Kidney (tissue), 14 donors: ENCODE measurements around the gene NDUFAF8. TPM values are rescaled to one million over a fixed set of nuclear protein-coding genes. Genes with fewer than 3 reads are reported as not detected.
A peak's percentile ranks its signal among the peaks of the same experiment; 100 is the strongest.

ENCODE experiments used
- DNase-seq, 5 donors: peaks; one replicate each; pipeline ENCODE4 v3.0.0-alpha.2; 2013 to 2020
- FAIRE-seq: peaks from 2 replicates; lab custom pipeline; 2012; peaks lifted over from hg19 to GRCh38; lab: Jason Lieb, UNC
- H3K27ac ChIP-seq, 2 donors: one replicate each; pipeline ENCODE4 v1.7.0; 2013; ENCODE audit warnings: low read depth in 2 of 2, low read length in 2 of 2, inconsistent platforms in 1 of 2
- H3K27me3 ChIP-seq: one replicate; pipeline ENCODE4 v1.7.1; 2013; ENCODE audit warnings: low read length, inconsistent platforms; ENCODE audit not compliant: control insufficient read depth, insufficient read depth
- H3K36me3 ChIP-seq, 3 donors: one replicate each; pipeline versions ENCODE4 v1.7.0 to v1.7.1; 2013; ENCODE audit warnings: low read length in 3 of 3, control low read depth in 1 of 3, inconsistent platforms in 1 of 3; ENCODE audit not compliant: insufficient read depth in 3 of 3, control insufficient read depth in 2 of 3
- H3K4me1 ChIP-seq, 3 donors: one replicate each; pipeline versions ENCODE4 v1.7.0 to v1.7.1; 2013; ENCODE audit warnings: low read length in 3 of 3, inconsistent platforms in 1 of 3, low read depth in 1 of 3; ENCODE audit not compliant: control insufficient read depth in 2 of 3, insufficient read depth in 2 of 3
- H3K4me3 ChIP-seq, 3 donors: one replicate each; pipeline versions ENCODE4 v1.7.0 to v1.8.1; 2013; ENCODE audit warnings: low read length in 3 of 3, control low read depth in 1 of 3, inconsistent platforms in 1 of 3
- H3K9ac ChIP-seq, 3 donors: one replicate each; pipeline versions ENCODE4 v1.7.0 to v1.7.1; 2013; ENCODE audit warnings: low read length in 3 of 3, control low read depth in 1 of 3, inconsistent platforms in 1 of 3
- H3K9me3 ChIP-seq, 3 donors: one replicate each; pipeline versions ENCODE4 v1.7.0 to v1.7.1; 2013; ENCODE audit warnings: low read length in 3 of 3, control low read depth in 1 of 3, inconsistent platforms in 1 of 3; ENCODE audit not compliant: control insufficient read depth in 2 of 3, insufficient read depth in 1 of 3
- CTCF ChIP-seq: IDR thresholded peaks from 3 replicates; pipeline ENCODE4 v1.5.1; 2012; ENCODE audit warnings: mild to moderate bottlenecking, moderate library complexity, borderline replicate concordance; ENCODE audit not compliant: insufficient read depth; ENCODE audit errors: extremely low read depth
- intact Hi-C: fragments of 100-400 bp; cut with DNase I; formaldehyde crosslinking; loops from one replicate; pipeline ENCODE4 v1.11.1; 2022
- polyA plus RNA-seq: library from polyadenylated mRNA; stranded (reverse); fragments of 350-450 nt; fragmentation: Illumina TruSeq; extraction: RNeasy Lipid Tissue Mini Kit (QIAGEN cat#74804); gene quantifications from one replicate; pipeline ENCODE4 v1.2.3, GENCODE V29; 2014; ENCODE audit warnings: low read depth, low replicate concordance; ENCODE audit not compliant: insufficient read depth
- total RNA-seq: library from RNA; stranded (reverse); fragmentation: NEBNext Ultra II Directional; extraction: Animal tissue kit (Norgen Biotek cat#: 25700); gene quantifications from one replicate; pipeline ENCODE4 v1.2.1, GENCODE V29; 2021
- donor health status: control.
- donor health status: control.
- donor health status: control.
- donor health status: control.
- donor health status: control.
- donor health status: DM: yes; HTN: yes; CAD: no.
- donor health status: Normal renal cell carcinoma (clear cell type).

NDUFAF8 gene
- total and polyA plus RNA-seq, 2 donors from 2014 or later = 38.6 to 134 TPM

- Histone ChIP-seq H3K36me3 (peaks cover 5 to 10% (median 5%) of the 10 kb centered on the region in 3 donors), H3K27me3 (no peaks in the 10 kb centered on the region), H3K9me3 (no peaks in the 10 kb centered on the region), H3K9ac (no peak overlapping the region), H3K27ac (no peak overlapping the region), H3K4me3 (no peak overlapping the region), H3K4me1 (peaks cover 0 to 15% (median 8%) of the 10 kb centered on the region in 3 donors)
- FAIRE-seq = no peak
- no peak for TF ChIP-seq CTCF
- intact Hi-C loops = no loop called here
- DNase-seq = peak in 1 of 5 donors; percentile 56
These were observed 4.6 kb upstream of the NDUFAF8 start for GRCh38 chr17:81234506-81234855.

- intact Hi-C loops = no loop called here
- no peaks in the 10 kb centered on the region for H3K27me3 ChIP-seq
- no peak overlapping the region for H3K9ac ChIP-seq
- H3K4me3 ChIP-seq = no peak overlapping the region
- no peak overlapping the region for H3K27ac ChIP-seq
- FAIRE-seq (no peak), DNase-seq (peak in 1 of 5 donors; percentile 70)
- no peaks in the 10 kb centered on the region for H3K9me3 ChIP-seq
- TF ChIP-seq CTCF = no peak
- H3K4me1 ChIP-seq = peaks cover 0 to 19% (median 8%) of the 10 kb centered on the region in 3 donors
- H3K36me3 ChIP-seq = peaks cover 3 to 6% (median 5%) of the 10 kb centered on the region in 3 donors
These were observed 3.9 kb upstream of the NDUFAF8 start for GRCh38 chr17:81234940-81235821.

DNA sequence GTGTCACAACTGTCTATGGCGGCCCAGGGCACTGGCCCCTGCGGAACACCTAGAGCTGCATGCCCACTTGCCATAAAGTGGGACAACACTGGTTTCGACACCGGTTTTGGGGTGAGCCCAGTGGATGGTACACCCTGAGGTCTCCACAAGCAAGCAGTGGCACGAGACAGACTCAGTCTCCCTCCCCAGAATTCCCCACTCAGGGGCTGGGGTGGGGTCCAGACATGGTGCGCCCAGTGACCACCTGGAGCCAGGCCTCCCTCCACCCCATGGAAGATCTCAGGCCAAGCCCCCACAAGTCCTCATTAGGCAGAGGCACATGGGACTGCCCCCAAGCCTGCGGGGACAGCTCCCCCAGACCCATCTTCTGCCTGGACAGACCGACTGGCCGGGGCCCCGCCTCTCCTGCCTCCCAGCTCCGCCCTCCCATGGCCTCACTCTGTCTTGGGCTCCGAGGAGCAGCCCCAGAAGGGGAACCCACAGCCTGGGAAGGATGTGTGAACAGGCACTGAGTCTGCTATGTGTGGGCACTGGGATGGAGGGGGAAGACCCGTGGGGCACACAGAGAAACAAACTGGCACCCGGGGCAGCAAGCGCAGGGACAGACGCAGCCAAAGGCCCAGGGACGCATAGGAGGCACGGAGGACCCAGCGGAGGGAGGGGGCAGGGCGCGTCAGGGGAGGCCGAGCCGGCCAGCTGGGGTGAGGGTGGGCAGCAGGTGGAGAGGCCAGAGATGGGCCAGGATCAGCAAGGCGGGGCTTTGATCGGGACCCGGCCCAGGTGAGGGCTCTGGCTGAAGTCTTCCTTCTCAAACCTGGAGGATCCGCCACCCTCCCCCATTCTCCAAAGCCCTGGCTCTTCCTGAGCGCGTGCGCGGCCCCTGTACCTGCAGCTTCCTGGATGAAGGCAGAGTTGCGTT is 3.0 kb upstream of the NDUFAF8 start:
- H3K27ac ChIP-seq = no peak overlapping the region
- FAIRE-seq (no peak), DNase-seq (peak in 1 of 5 donors; percentile 71)
- intact Hi-C loops = no loop called here
- H3K9me3 ChIP-seq = no peaks in the 10 kb centered on the region
- peaks cover 1 to 4% (median 2%) of the 10 kb centered on the region in 3 donors for H3K36me3 ChIP-seq
- H3K4me3 ChIP-seq = no peak overlapping the region
- no peak for TF ChIP-seq CTCF
- H3K4me1 ChIP-seq = peaks cover 0 to 19% (median 8%) of the 10 kb centered on the region in 3 donors
- H3K27me3 ChIP-seq = no peaks in the 10 kb centered on the region
- H3K9ac ChIP-seq = no peak overlapping the region
